ENCODE data around the gene KBTBD7.

Gene KBTBD7

GRCh38 chr13:41157048-41157717 lies 37.2 kb downstream of the KBTBD7 start:
- no peak for DNase-seq (ENCODE audit: low read depth)
- H3K4me3 ChIP-seq (ENCODE audit: low read depth, low read length), result no peak overlapping the region
- no peak for TF ChIP-seq CTCF (IDR thresholded peaks at IDR 0.05; ENCODE audit: low read depth, low read length, missing control alignments)

- H3K4me3 ChIP-seq (ENCODE audit: low read depth, low read length), result no peak overlapping the region
- no peak for DNase-seq (ENCODE audit: low read depth)
- TF ChIP-seq CTCF (IDR thresholded peaks at IDR 0.05; ENCODE audit: low read depth, low read length, missing control alignments), result no peak
Observed at GRCh38 chr13:41156620-41157019, 37.7 kb downstream of the KBTBD7 start.

DNA sequence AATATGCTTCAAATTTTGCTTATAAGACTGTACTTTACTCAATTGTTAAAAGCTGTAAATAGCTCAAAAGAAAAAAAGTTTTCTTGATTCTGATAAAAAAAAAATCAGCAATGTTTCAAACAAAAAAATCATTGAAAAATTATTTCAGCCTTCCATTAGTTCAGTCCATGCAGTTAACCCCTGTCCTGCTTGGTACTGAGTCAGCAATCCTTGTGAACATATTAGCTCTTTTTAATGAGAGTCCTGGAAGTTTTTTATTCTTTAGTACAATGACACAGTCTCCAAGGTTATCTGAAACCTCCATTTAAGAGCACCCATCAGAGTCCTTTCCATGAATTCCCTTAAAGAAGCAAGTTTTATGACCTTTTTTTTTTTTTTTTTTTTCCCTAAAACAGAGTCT lies 40.3 kb downstream of the KBTBD7 start:
- H3K4me3 ChIP-seq (ENCODE audit: low read depth, low read length), result no peak overlapping the region
- no peak for TF ChIP-seq CTCF (IDR thresholded peaks at IDR 0.05; ENCODE audit: low read depth, low read length, missing control alignments)
- no peak for DNase-seq (ENCODE audit: low read depth)

GRCh38 chr13:41152005-41152404 lies 42.4 kb downstream of the KBTBD7 start:
- DNase-seq (ENCODE audit: low read depth), result no peak
- H3K4me3 ChIP-seq (ENCODE audit: low read depth, low read length), result no peak overlapping the region
- TF ChIP-seq CTCF (IDR thresholded peaks at IDR 0.05; ENCODE audit: low read depth, low read length, missing control alignments), result no peak

- no peak for DNase-seq (ENCODE audit: low read depth)
- H3K4me3 ChIP-seq (ENCODE audit: low read depth, low read length), result no peak overlapping the region
- TF ChIP-seq CTCF (IDR thresholded peaks at IDR 0.05; ENCODE audit: low read depth, low read length, missing control alignments), result no peak
Observed at GRCh38 chr13:41150058-41150457, 44.3 kb downstream of the KBTBD7 start.

DNA sequence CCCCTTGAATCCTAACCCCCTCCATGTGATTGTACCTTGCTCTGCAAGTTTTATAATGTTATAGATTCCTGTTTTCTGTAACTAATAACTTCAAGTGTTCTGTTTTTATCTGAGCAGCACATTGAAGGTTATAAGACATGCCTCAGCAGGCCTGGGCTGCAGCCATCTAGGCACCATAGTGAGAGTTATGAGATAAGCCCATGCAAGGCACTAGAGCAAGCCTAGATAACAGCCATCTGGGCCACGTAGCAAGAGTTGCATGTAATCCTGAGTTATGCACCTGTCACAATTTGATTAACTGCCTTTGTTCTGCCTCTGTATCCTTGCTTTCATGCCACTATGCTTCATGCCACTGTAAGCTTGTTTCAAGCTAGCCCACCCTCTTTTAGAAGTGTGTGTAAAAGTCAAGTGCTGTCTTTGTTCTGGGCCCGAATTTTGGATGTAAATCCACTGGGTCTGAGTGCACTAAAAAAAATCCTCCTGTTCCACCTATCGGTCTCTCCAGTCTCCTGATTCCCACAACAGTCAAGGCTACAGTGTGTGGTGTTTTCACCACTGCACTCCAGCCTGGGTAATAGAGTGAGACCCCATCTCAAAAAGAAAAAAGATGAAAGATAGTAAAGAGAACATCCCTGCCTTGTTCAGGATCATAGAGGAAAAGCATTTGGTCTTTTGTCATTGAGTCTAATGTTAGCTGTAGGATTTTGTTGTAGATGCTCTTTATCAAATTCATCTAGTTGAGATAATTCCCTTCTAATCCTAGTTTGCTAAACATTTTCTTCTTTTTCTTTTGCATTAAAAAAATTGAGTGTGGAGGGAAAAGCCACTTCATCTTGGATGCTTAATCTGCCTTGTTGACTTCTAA lies 45.7 kb downstream of the KBTBD7 start:
- no peak for TF ChIP-seq CTCF (IDR thresholded peaks at IDR 0.05; ENCODE audit: low read depth, low read length, missing control alignments)
- no peak overlapping the region for H3K4me3 ChIP-seq (ENCODE audit: low read depth, low read length)
- no peak for DNase-seq (ENCODE audit: low read depth)
